NCI-H446 (cell line): ENCODE results near the gene NKX6-2.
"Not testable (repeated sequence)": the region's sequence is repeated elsewhere in the genome, so short reads cannot be mapped to it uniquely, and the experiment has no call there.

Source experiments
- DNase-seq, 2 experiments: peaks; one replicate each; lab custom pipeline; 2025; lab: John Stamatoyannopoulos, UW

The NKX6-2 gene

DNA sequence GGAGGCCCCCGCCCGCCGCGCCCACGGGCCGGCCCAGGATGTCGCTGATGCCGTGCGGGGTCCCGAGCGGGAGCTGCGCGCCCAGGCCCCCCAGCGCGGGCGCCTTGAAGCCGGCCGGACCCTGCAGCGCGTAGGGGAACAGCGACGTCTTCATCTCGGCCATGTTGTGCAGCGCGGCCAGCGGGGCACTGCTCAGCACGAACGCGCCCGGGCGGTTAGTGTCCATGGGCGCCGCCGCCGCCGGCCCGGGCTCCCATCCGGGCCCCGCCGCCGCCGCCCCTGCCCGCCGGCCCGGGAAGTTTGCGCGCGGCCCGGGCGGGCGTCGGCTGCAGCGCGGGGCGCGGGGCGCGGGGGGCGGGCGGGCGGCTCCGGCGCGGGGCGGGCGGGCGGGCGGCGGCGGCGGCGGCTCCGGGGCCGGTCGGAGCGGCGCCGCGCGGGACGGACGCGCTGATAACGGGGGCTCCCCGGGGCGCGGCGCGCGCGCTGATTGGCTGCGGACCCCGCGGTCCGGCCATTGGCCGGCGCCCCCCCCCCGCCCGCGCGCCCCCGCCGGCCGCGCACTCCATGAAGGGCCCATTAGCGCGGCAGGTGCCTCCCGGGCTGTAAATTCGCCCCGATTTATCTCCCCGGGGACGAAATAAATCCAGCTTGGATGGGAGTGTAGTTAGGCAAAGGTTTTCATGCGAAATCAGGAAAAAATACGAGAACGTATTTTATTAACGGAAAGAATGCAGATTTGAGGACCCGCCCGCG lies at the start of gene NKX6-2:
Gene NKX6-2 (minus strand): TSS at position 425 of the 753 bp plus-strand sequence. CDS start 199 bp downstream, at position 226.
- DNase-seq: no peak

DNA sequence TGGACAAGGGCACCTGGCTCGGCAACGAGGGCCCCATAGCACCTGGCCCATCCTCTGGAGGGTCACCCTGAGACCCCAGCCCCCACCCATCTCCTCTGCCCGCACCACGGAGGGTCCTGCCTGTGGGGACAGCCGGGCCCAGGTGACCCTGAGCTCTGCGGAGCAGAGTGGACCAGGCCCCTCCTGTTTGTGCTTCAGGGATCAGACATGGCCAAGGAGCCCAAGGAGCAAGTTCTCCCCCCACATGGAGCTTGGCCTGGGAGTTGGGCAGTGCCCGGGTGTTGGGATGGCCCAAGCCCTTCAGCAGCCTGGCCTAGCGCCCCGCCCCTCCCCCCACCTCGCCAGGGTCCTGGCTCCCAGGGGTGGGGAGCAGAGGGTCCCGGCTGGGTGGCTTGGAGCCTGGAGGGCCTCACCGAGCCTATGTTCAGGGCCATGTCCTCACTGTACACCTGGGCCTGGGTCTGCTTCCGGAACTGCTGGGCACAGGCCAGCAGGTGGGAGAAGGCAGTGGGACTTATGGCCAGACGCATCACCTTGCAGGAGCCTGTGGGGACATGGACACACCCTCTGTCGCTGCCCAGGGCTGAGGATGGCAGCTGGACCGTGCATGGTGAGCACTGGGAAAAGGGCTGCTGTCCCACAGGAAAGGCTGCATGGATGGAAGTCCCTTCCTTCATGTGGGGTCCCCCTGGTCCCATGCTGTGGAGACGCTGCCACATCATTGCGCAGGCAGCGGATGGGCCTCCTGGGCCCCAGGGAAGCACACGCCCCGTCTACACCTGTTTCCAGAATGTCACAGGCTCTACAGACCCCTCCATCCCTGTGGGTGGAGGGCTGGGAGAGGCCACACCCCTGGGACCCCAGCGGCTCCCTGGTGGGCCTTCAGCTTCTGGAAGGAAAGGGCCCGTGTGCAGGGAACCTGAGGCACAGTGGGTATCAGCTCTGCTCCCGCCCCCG lies 49.2 kb upstream of the NKX6-2 start:
- no peak for DNase-seq

DNA sequence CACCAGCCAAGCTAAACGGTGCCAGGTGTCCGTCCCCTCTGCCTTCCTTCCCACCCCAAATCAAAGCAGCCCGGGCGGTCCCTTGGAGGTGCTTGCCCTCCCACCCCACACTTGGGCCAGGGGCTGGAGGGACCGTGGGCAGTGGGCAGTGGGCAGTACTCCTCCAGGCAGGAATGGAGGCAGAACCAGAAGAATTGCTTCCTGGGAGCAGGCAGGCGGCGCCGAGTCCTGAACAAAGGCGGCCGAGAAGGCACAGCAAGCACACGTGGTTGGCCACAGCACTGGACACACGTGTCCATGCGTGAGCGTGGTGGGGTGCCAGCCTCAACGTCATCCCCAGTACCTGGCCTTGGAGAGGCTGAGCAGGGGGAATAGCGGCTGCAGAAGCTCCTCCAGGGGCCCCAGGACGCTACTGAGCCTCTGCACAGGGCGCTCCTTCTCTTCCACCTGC lies 48.4 kb upstream of the NKX6-2 start:
- DNase-seq: no peak

- DNase-seq: no peak
Measured at GRCh38 chr10:132833421-132834111, 47.6 kb upstream of the NKX6-2 start.

DNA sequence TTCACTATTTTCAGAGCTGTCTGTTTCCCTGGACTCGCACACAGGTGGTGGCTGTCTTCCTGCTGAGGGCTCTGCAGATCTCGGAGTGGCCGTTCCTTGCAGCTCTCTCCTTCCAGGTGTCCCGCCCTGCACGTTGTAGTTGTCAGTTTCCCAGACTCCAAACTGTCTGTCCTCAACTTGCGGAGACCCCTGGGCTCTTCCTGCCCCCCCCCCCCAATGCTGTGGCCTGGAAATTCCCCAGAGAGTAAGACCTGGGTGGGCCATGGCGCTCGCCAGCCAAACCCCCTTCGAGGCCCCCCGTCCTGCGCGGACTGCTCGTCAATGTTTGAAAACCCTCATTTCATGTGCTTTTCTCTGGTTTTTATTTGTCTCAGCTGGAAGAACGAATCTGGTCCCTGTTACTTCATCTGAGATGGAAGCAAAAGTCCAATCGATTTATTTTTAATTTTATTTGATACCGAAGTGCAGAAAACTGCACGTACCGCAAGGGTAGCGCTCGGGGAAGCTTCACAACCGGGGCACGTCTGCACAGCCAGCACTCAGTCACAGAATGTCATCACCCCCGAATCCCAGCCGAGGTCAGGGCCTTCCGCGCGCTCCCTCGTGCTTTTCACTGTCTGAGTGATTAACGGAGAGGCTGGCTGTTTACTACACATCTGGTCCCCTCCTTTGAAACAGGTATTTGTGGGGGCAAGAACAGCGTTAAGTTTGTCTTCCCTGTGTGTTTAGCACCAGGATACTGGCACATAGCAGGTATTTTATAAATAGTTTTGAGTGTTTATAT lies 46.4 kb upstream of the NKX6-2 start:
- no peak for DNase-seq

- no peak for DNase-seq
Measured at GRCh38 chr10:132829403-132829802, 43.5 kb upstream of the NKX6-2 start.

DNA sequence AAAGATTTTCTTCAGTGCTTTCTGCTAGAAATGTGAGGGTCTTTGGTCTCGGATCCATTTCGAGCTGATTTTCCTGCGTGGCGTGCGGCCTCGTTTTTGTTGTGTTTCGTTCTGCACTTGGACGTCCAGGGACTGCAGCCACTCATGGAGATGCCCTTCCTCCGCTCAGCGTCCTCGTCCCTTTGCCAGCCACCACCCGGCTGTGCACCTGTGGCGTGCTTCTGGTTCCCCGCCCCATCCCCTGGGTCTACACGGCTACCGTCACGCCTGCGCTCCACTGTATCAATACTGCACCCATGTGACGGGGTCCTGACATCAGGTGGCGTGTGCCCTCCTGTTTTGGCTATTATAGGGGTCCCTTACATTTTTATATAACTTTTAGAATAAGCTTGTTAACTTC lies 42.7 kb upstream of the NKX6-2 start:
- no peak for DNase-seq

GRCh38 chr10:132827861-132828539 lies 42.1 kb upstream of the NKX6-2 start:
- DNase-seq: no peak

- no peak for DNase-seq
Measured at GRCh38 chr10:132827423-132827789, 41.5 kb upstream of the NKX6-2 start.

DNA sequence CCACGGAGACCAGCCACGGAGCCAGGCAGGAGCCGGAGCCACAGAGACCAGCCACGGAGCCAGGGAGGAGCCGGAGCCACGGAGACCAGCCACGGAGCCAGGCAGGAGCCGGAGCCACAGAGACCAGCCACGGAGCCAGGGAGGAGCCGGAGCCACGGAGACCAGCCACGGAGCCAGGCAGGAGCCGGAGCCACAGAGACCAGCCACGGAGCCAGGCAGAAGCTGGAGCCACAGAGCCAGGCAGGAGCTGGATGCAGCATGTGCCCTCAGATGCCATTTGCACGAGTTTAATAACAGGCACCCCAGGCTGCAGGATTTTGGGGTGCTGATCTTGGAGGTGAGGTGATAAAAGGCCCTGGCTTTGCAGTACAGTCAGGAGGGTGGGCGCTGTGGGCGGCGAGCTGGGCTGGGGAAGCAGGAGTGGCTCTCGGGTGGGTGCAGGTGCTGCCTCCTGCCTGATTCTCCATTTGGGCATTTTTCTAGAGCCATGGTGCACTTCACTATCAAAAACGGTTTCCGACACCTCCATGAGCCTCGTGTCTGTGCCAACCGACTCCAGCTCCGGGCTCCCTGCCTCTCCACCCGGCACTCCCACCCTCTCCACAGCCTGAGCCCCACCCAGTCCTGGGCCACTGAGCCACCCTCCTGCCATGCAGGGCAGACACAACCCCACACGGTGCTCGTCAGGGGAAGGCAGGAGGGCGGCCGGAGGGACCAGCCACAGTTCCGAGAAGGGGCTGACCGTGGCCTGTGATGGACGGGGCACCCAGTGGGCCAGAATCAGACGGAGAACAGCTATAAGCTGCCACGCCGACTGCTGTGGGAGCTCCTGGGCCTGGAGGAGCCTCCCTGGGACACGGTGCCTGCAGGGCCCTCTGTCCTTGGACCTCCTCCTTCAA lies 40.8 kb upstream of the NKX6-2 start:
- no peak for DNase-seq

DNA sequence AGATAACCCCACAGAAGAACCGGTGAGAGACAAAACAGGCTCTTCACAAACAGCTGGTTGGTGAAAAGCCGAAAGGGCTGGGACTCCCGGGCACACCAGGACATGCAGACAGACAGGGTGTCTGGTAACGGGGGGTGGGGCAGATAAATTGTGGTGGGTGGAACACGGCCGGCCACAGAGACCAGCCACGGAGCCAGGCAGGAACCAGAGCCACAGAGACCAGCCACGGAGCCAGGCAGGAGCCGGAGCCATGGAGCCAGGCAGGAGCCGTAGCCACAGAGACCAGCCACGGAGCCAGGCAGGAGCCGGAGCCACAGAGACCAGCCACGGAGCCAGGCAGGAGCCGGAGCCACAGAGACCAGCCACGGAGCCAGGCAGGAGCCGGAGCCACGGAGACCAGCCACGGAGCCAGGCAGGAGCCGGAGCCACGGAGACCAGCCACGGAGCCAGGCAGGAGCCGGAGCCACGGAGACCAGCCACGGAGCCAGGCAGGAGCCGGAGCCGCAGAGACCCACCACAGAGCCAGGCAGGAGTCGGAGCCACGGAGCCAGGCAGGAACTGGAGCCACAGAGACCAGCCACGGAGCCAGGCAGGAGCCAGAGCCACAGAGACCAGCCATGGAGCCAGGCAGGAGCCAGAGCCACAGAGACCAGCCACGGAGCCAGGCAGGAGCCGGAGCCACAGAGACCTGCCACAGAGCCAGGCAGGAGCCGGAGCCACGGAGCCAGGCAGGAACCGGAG lies 40.0 kb upstream of the NKX6-2 start:
- not testable (repeated sequence) for DNase-seq

GRCh38 chr10:132820056-132820455 lies 34.1 kb upstream of the NKX6-2 start:
- no peak for DNase-seq

DNA sequence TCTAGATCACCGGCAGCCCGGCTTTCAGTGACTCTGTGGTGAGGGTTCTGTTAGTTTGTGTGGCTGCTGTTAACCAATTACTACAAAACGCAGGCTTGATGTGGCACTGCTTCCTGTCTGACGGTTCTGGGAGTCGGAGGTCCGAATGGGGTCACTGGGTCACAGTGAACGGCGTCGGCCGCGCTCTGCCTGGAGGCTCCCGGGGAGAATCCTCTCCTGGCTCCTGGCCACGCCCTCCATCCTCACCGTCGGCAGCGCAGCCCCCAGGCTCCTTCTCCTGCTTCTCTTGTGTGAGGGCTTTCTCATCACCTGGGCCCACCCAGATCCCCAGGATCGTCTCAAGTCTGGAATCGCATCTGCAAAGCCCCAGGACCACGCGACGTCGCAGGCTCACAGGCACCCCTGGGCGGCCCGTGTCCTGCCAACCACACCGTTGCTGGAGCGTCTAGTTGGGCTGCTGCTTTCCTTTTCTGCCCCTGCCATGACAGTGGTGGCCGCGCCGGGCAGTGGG lies 31.8 kb upstream of the NKX6-2 start:
- DNase-seq: no peak

- no peak for DNase-seq
Measured at GRCh38 chr10:132816718-132817117, 30.8 kb upstream of the NKX6-2 start.

DNA sequence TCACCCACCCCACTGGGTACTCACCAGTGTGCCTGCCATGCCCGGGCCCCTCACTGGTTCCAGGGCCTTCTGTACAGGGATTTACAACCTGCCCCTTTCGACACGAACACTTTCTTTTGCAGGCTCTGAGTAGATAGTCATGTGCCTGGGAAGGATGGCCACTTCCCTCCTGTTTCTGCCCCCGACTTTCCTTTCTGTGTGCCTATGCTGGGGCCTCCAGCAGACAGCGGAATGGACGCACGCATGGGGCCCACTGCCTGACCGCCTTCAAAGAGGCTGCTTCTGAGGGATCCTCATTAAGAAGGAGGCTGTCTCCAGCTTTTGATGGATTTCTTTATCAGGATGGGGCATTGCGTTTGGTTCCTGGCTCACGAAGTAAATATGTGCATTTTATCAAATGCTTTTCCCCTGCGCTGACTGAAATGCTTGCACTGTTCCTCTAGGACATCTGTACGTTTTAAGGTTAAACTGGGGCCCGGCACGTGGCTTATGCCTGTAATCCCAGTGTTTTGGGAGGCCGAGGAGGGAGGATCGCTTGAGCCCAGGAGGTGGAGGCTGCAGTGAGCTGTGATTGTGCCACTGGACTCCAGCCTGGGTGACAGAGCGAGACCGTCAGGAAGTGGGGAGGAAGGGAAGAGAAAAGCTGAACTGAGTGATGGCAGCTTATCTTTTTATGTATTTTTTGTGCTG lies 29.4 kb upstream of the NKX6-2 start:
- no peak for DNase-seq

- no peak for DNase-seq
Measured at GRCh38 chr10:132814469-132814856, 28.5 kb upstream of the NKX6-2 start.

DNA sequence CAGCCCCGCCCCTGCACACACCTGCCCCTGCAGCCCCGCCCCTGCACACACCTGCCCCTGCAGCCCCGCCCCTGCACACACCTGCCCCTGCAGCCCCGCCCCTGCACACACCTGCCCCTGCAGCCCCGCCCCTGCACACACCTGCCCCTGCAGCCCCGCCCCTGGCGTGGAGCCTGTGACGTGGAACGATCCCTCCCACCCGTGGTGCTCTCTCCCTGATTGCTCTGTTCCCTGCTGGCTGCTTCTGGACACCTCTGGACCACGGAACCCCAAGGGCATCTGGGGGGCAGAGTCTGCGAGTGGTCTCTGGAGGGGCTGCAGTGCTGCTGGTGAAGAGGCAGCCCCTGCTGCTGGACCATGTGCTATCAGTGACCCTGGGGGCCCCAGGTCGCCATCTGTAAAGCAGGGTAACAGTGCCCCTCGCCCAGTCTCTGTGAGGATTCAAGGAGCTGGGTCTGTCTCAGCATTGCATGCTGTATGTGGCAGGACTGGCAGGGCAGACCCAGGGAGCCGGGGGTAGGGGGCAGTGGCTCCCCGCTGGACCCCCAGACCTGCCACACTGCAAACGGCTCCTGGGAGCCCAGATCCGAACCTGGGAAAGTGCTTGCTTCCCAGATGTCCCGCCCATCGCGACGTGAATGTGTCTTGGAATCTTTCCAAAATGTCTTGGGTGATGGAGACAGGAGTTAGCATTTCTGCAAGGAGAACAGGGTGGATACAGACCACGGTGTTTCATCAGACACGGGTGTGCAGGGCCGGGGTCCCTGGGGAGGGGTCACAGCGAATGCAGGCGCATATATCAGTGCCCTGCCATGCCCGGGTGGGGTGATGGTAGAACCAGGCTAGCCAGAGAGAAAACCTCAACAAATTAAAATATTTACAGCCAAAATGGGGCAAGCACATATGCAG lies 27.9 kb upstream of the NKX6-2 start:
- no peak for DNase-seq
